ENCODE results near the gene IFNL3.
A peak's percentile ranks its signal among the peaks of the same experiment; 100 is the strongest.
"Not testable (repeated sequence)": the region's sequence is repeated elsewhere in the genome, so short reads cannot be mapped to it uniquely, and the experiment has no call there.

The IFNL3 gene

DNA sequence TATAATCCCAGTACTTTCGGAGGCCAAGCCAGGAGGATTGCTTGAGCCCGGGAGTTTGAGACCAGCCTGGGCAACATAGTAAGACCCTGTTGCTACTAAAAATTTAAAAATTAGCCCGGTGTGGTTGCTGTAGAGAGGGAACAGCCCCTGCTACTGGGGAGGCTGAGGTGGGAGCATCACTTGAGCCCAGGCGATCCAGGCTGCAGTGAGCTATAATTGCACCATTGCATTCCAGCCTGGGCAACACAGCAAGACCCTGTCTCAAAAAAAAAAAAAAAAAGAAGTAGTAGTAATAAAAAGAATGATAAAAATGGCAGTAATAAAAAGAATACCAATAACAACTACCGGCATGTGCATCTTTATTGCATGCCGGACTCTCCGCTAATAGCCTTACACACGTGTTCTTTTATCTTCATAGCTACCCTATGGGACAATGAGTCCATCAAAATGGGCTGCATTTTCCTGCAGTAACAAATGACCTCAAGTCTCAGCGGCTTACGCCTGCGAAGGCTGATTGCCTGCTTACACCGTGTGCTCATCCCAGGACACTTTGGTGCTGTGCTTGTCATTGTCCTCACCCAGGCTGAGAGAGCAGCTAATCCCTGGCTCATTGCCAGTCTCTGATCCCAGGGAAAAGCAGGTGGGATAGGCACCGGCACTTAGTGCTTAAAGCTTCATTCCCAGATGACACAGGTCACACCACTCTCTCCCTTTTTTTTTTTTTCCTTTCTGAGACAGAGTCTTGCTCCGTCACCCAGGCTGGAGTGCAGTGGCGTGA is 26.4 kb downstream of the IFNL3 start:
- DNase-seq (ENCODE audit: low read depth): no peak

DNA sequence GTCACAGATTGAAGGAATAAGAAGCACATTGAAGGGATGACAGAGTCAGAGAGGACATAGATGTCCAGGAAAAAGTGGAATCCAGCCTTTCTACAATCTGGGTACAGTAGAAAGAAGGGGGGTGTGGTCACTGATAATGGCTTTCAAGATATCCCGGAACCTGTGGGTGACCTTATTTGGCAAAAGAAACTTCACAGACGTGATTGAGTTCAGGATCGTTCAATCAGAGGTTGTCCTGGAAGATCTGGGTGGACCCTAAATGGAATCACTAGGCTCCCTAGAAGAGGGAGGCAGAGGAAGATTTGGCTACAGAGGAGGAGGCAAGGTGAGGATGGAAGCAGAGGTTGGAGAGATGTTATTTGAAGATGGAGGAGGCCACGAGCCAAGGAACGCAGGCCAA is 27.7 kb downstream of the IFNL3 start:
- DNase-seq (ENCODE audit: low read depth): no peak

DNA sequence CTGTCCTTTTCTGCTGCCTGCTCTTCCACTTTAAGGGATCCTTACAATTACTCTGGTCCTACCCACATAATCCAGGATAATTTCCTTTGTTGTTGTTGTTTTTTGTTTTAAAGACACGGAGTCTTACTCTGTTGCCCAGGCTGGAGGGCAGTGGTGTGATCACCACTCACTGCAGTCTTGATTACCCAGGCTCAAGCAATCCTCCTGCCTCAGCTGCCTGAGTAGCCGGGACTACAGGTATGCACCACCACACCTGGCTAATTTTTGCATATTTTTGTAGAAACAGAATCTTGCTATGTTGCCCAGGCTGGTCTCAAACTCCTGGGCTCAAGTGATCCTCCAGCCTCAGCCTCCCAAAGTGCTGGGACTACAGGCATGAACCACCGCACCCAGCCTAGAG is 29.5 kb downstream of the IFNL3 start:
- not testable (repeated sequence) for DNase-seq (ENCODE audit: low read depth)

DNA sequence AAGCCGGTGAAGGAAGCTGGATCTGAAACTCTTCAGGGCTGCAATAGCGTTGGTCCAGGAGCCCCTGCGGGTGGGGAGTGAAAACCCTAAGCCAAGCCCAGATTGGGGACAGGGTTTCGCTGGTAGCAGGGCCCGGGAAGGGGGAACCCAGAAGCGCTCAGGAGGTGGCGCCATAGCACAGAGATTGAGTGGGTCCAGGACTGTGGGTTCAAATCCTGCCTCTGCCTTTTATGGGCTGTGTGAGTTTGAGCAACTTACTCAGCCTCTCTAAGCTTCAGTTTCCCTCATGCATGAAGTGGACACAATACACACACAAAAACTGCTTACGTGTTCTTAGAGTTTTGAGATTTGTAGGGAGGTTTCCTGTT is 32.4 kb downstream of the IFNL3 start:
- no peak for DNase-seq (ENCODE audit: low read depth)

DNA sequence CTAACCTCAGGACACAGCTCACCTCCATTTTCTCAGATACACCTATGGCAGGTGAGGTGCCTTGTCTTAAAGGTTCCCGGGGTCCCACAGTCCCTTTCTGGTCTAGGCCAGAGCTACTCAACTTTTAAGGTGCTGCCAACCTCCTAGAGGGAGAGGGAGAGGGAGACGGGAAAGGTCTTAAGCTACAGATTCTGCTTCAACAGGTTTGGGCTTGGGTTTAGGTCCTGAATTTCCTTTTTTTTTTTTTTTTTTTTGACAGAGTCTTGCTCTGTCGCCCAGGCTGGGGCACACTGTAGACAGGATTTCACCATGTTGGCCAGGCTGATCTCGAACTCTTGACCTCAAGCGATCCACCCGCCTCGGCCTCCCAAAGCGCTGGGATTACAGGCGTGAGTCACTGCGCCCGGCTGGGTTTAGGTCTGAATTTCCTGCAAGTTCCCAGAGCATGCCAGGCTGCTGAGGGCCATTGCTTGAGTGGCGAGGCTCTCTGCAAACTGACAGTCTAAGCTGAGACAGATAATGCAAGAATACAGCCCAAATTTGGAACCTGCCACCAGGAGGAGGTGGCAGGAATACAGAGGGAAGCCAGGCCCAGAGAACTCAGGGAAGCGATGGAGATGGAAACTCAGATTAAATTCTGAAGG is 33.0 kb downstream of the IFNL3 start:
- DNase-seq (ENCODE audit: low read depth): peak; percentile 16

DNA sequence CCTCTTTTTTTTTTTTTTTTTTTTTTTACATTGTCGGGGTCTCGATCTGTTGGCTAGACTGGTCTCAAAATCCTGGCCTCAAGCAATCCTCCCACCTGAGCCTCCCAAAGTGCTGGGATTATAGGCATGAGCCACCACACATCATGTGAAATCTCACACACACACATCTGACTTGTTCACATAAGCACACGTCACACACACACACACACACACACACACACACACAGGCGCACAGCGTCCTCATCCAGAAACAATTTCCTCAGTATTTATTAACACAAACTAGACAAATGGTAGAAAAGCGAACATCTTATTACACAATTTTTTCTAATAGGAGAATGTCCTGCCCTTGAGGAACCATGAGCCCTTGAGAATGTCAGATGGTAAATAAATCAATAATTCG is 35.6 kb downstream of the IFNL3 start:
- DNase-seq (ENCODE audit: low read depth): no peak

DNA sequence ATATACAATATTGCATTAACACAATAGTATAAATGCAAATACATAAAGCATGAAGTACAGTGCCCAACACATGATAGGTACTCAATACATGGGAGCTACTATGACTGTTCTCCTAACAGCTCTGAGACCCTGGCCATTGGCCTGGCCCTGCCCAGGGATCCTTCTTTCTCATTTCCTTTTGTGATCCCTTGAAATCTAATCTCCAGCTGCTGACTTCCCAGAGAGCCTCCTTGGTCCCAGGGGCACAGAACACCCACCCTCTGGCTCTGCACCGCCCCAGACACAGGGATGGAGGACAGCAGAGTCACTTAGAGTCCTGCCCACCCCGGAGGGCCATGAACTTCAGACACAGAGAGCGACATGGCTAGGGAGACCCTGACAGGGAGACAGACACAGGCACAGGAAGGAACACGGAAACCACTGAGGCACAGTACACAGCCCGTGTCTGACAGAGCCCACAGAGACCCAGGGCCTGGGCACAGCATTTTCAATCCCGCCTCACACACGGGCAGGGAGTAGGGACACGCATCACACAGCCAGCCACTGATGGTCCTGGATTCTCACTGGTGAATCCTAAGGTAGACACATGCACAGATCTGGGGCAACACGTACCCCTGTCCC is 36.5 kb downstream of the IFNL3 start:
- DNase-seq (ENCODE audit: low read depth): no peak

DNA sequence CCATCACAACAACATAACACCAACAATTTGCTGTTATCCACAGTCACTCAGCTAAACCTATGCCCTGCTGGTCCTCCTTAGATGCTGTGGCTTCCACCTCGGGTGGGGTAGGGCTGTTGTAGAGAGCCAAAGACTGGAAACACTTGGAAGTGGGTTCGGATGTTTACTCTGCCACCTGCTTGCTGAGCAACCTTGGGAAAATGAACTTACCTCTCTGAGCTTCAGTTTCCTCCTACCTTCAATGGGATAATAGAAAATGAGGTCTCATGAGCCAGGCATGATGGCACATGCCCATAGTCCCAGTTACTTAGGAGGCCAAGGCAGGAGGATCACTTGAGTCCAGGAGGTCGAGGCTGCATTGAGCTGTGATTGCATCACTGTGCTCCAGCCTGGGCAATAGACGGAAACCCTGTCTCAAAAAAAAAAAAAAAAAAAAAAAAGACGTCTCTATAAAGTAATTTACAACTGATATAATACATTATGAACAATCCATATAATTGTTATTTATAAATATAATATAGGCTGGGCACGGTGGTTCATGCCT is 37.4 kb downstream of the IFNL3 start:
- no peak for DNase-seq (ENCODE audit: low read depth)

DNA sequence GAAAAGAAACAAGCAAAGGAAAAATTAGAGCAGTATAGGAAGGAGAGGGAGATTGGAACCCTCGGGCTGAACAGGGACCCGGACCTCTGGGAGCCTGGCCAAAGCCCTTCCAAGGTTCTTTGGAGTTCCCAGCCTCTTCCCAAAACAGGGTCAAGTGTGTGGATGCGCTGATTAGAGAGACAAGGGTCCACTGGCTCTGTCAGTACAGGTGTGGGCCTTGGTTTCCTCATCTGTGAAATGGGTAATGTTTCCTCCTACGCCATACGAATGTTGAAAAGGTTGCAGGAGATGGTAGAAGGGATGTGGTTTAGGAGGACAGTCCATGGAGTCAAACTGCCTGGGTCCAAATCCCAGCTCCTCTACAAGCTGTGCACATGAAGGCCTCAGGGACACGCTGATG is 38.7 kb downstream of the IFNL3 start:
- DNase-seq (ENCODE audit: low read depth): no peak

DNA sequence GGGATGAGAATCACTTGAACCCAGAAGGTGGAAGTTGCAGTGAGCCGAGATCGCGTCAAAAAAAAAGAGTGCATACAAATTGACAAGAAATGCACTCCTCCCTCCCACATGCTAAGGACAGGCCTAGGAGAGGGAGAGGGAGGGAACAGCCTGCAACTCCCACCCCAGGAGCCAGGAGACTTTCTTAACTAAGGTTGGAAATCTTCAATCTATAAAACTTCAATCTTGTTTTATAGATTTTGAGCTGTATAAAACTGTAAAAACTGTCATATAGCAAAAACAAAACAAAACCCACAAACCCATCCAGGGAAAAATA is 39.4 kb downstream of the IFNL3 start:
- DNase-seq (ENCODE audit: low read depth): no peak

DNA sequence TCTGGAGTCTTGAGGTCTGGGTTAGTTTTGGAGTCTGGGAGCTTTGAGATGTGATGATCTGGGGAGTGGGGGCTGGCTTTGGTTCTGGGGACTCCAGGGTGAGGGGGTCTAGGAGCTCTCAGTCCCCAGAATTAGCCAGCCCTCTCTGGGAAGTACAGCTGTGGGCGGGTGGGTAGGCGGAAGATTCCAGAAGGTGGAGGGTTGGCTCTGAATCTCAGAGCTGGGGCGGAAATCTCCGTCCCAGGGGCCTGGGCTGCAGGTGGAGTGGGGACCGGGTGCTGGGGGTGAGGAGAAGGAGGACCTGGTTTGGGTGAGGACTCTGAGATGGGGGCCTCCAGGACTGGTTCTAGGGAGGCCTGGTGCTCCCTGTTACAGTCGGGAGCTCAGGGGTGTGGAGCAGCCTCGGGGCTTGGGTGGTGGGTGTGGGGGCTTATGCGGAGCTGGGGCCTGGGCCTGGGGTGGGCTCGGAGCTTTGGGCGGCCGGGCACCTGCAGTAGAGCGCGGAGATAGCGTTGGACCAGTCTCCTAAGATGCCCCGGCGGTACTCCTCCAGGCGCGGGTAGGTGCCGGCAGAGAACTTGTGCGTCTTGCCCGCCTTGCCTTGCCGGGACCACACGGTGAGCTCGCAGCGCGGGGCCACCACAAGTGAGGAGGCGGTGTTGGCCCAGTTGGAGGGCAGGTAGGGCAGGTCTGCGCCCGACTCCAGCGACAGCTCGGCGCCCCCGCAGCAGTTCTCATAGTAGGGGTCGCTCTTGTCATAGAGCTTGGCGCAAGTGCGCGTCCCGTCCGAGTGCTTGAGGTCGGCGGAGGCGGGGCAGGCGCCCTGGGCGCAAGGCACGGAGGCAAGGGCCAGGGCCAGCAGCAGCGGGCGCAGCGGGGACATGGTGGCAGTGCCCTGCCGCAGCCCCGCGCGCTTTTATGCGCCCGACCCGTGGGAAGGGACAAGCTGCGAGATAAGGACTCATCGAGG is 41.1 kb downstream of the IFNL3 start, which contains the start of gene SYCN:
TSS of gene SYCN (minus strand) at position 892 of the 970 bp plus-strand sequence. CDS start at position 883, 9 bp downstream.
- no peak for DNase-seq (ENCODE audit: low read depth)

DNA sequence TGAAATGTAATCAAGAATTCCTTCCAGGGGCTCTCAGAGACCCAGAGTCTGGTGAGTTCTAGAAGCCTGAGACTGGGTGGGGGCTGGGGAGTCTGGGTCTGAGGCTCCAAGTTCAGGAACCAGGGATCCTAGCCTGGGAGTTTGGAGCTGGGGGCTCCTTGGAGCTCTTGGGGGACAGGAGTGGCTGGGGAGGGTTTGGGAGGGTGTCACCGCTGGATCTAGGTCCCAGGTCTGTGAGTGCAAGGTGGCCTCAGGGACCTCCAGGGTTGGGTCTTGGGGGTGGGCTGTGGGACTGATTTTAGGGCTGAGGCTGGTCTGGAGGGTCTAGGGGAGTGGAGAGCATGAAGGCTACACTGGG is 41.8 kb downstream of the IFNL3 start:
- DNase-seq (ENCODE audit: low read depth): no peak

DNA sequence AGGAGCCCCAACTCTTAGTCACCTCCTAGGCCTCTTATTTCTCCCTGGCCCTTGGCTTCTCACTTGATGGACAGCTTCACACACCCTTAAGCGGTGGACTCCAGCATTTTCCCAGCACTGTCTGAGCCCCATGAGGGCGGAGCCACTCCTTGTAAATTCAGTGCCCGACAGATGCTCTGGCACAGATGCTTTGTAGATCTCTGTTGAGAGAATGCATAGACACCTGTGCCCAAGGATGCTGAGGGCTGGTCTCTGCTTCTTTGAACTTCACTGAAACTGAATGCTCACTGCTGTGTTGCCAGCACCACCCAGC is 44.0 kb downstream of the IFNL3 start:
- no peak for DNase-seq (ENCODE audit: low read depth)

DNA sequence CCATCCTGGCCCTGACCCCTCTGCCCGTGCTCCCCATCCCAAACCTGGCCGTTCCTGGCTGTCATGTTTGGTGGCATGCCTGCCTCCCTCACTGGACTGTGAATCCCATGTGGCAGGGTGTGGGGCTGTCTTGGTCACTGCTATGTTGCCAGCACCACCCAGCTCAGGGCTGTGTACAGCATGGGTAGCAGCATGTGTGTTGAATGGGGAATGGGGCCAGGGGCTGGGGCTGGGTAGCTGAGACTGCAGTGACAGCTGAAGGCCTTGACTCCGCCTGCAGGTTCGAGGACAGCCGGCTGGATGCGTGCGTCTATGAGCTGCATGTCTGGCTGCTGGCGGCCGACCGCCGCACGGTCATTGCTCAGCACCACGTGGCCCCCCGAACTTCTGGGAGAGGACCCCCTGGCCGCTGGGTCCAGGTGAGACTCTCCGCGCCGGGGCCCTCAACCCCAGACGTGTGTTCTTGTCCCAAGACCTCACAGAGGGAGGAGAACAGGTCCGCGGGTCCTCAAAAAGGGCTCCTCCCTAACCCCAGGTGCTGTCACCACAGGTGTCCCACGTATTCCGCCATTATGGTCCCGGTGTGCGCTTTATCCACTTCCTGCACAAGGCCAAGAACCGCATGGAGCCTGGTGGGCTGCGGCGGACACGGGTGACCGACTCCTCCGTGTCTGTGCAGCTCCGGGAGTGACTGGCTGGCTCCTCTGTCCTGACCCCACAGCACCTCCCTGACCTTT is 44.6 kb downstream of the IFNL3 start:
- no peak for DNase-seq (ENCODE audit: low read depth)

DNA sequence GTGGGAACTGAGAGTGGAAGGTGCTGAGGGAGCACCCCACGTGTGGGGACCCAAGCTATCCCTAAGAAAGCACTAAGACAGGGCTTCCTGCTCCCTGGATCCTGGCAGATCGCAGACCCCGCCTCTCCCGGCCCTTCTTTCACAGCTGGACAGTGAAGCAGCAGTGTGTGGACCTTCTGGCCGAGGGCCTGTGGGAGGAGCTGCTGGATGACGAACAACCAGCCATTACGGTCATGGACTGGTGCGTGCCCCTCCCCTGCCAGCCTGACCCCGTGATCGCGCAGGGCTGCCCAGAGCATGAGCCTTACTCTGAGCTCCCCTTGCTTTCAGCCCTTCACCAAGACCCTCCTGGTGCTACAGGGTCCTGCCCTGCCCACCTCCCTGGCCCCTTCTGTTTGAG is 45.8 kb downstream of the IFNL3 start:
- DNase-seq (ENCODE audit: low read depth): peak; percentile 68

DNA sequence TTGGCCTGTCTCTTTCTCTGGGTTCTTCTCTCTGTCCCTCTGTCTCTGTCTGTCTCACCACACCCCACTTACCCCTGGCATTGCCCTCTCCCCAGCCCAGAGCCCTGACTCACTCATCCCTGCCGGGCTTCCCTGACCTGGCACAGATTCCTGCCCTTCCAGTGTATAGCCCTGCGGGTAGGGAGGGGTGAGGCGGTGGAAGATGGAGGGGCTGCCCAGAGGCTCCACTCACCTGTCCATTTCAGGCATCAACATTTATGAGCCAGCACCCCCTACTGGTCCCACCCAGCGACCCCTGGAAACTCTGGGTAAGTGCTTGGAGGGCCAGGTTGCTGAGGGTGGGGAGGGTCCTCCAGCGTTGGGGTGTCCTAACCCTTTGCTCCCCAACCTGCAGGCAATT is 47.0 kb downstream of the IFNL3 start:
- DNase-seq (ENCODE audit: low read depth): no peak

DNA sequence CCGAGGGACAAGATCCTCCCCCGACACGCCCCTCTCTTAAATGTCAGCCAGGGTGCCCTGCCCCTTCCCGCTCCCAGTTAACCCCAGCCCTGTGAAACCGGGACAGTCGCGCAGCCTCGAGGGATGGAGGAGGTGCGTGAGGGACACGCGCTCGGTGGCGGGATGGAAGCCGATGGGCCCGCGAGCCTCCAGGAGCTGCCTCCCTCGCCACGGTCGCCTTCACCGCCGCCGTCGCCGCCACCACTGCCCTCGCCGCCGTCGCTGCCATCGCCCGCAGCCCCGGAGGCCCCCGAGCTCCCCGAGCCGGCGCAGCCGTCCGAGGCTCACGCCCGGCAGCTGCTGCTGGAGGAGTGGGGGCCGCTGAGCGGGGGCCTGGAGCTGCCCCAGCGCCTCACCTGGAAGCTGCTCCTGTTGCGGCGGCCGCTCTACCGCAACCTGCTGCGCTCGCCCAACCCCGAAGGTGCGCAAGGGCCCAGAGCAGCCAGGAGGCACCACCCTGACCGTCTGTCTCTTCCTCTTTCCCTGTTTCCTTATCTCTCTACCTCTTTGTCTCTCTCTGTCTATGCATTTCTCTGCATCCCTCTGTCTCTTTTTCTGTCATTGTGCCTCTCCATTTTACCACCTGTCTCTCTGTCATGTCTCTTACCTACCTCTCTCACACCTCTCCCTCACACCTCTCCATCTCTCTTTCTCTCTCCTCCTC is 47.8 kb downstream of the IFNL3 start, which contains the start of gene NCCRP1:
TSS of gene NCCRP1 (plus strand) at position 105 of the 703 bp plus-strand sequence. CDS start at position 124, 19 bp downstream.
- no peak for DNase-seq (ENCODE audit: low read depth)

DNA sequence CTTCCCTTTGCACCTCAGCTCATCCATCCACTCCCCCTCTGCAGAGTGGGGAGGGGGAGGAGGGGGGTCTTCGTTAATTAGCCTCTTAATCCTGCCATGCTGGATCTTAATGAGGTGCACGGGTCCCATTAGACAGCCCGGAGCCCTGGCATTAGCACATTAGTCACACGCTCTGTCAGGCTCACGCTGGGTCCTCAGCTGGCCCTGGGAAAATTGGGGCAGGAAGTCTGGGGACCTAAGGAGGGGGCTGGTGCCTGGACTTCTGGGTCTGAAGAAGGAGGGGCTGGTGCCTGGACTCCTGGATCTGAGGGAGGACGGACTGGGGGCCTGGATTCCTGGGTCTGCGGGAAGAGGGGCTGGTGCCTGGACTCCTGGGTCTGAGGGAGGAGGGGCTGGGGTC is 48.5 kb downstream of the IFNL3 start:
- no peak for DNase-seq (ENCODE audit: low read depth)

DNA sequence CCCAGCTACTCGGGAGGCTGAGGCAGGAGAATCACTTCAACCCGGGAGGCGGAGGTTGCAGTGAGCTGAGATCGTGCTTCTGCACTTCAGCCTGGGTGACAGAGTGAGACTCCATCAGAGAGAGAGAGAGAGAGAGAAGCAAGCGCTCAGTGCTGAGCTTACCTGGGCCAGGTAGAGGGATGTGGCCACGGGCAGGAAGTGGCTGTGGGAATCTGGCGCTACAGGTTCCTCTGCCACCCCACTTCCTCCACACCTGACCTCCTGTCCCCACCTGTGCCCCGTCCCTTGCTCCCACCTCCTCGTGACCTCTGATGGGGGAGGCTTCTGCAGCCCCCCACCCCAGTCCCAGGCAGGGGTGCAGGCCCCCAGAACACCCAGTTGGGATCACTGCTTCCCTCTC is 49.1 kb downstream of the IFNL3 start:
- no peak for DNase-seq (ENCODE audit: low read depth)

DNA sequence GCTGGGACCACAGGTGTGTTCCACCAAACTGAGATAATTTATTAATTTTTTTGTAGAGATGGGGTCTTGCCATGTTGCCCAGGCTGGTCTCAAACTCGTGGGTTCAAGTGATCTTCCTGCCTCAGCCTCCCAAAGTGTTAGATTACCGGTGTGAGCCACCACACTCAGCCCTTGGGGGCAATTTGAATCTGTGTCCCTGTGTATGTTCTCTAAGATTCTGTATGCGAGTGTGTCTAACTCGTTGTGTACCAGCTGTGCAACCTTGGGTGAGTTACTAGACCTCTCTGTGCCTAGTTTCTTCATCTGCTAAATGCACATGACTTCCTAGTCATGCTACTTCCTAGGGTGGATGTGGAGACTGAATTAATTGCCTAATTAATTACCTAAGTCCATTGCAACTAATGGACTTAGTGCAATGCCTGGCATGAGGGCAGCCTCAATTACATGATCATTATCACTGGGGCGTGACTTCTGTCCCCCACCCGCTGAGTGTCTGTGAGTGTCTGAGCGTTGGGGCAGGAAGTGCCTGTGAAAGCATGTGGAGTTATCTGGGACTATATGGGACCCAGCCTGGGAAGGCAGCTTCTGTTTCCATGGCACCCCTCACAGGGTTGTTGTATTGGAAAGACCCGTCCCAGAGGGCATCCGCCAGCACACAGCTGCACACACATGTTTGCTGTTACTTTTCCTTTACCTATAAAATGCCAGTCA is 49.8 kb downstream of the IFNL3 start:
- DNase-seq (ENCODE audit: low read depth): no peak

Measured in EH (cell line).